Measurements from ENCODE around the gene ANP32B.
"Not testable (repeated sequence)": the region's sequence is repeated elsewhere in the genome, so short reads cannot be mapped to it uniquely, and the experiment has no call there.

The ANP32B gene

DNA sequence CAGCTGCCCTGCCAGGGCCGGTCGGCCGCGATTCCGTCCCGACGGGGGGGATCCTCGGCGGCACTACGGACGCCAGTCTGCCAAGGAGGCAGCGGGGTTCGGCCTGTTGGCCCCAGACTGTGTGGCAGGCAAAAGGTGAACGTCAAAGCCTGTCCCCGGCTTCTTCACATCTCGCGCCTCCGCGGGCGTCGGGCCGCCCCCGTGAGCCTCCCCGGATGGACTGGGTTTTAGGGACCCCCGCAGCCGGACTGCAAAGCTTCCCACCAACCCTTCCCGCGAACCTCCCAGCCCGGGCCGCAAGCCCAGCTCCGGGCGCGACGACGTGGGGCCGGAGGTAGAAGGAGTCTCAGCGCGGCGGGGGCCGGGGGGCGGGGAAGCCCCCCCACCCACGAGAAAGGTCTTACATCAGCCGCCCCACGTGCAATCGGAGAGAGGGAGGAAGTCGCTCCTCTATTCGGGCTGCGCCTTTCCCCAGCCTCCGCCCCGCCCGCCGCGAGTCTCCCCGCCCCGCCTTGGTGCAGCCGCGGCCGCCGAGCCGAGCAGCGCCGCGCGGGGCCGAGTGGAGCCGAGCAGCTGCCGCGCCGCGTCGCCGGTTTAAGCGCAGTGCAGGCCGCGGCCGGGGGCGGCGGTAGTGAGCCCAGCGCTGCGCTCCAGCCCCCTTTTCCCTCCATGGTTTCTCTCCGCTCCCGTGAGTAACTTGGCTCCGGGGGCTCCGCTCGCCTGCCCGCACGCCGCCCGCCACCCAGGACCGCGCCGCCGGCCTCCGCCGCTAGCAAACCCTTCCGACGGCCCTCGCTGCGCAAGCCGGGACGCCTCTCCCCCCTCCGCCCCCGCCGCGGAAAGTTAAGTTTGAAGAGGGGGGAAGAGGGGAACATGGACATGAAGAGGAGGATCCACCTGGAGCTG lies at the start of gene ANP32B:
TSS of gene ANP32B (plus strand) at position 659 of the 906 bp plus-strand sequence. CDS start at position 874, 215 bp downstream.
- DNase-seq = peak; percentile 95

DNA sequence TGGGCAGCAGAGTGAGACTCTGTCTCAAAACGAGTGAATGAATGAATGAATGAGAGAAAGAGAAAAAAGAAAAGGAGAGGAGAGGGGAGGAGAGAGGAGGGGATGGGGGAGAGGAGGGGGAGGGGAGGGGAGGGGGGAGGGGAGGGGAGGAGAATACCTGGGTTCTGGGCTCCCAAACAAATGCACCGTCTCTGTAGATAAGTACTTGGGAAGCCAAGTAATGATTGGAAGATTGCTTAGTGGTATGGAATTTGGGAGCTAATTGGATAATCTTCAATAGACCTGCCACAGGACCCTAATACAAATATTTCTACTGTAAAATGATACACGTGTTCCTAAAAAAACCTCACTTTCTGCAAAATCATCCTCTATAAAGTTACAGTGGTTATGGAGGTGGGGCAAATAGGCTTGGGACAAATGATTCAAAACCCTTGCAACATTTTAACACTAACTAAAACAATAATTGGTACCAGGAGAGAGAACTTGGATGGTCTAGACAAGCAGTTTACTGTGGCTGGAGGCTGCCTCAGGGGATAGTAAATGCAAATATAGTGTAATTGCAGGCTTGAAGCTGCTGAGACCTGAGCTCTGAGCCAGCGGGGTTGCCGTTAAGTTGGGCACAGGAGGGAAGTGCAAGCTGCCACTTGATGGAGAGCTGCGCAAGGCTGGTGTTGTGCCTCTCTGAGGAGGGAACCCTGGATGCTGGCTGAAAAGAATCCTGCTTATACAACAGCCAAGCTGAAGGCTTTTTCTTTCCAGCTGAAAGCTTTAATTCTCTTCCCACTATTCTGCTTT lies 48.6 kb upstream of the ANP32B start:
- DNase-seq = no peak

DNA sequence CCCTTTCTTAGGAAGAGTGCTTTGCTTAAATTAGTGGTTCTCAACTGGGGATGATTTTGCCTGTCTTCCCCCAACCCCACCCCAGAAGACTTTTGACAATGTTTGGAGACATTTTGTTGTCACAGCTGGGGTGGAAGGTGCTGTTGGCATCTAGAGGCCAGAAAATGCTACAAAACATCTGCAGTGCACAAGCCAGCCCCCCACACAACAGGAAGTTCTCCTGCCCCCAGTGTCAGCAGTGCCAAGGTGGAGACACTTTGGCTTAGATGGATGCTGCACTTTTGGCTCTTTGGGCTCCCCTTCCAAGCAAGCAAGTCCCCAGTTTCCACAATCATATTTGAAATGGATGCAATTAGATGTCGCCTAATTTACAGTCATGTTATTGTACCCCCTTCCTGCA lies 47.9 kb upstream of the ANP32B start:
- DNase-seq = no peak

DNA sequence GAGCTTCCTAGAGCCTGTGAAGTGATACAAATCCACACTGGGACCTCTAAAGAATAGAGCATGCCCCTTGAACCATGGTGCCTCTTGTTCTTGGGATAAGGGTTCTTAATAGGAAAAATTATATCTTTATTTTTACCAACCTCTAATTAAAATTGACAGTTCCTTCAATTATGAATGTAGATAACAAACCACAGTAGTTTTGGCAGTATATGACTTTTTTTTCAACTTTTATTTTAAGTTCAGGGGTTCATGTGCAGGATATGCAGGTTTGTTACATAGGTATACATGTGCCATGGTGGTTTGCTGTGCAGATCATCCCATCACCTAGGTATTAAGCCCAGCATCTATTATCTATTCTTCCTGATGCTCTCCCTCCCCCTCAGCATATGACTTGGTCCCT lies 46.1 kb upstream of the ANP32B start:
- no peak for DNase-seq

DNA sequence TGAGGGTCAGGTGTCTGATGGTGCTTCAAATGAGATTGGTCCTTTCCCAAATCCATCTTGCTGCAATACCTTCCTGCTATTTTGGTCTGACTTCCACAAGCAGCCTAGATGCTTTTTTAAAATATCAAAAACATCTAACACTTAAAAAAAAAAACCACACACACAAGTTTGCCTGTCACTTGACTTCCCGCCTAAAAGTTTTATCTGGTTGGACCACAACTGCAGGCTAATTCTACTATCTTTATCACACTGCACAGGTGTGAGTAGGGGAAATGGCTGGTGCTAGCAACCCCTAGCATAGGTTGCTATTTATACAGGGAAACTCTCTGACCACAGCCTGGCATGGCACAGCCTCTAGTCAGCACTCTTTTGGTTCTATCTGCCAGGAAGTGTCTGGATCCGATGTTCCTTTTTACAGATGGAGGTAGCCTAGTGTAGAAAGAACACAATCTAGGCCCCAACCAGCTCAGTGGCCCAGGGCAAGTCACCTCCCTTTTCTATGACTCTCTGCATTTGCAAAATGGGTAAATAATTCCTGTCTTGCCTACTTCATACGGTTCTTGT lies 45.0 kb upstream of the ANP32B start, which contains the start of gene HEMGN:
TSS of gene HEMGN (minus strand) at position 92 of the 564 bp plus-strand sequence. CDS start at position 56, 36 bp downstream.
- DNase-seq = no peak

DNA sequence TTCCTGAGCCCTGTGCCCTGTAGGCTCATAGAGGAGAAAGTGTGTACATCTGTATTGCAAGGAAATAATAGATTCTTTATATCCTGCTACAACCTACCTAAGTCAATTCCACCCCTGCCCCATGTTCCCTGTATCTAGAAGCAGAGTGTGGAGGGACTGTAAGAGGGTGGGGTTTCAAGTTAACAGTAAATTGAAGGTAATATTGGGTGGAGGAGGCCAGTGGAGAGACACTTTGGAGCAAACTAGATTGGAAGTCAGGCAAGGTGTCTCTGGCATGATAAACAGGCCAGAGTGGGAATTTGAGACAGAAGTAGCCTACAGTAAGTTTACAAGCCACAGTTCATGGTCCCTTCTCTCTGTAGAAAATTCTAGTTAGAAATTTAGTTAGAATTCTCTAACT lies 42.9 kb upstream of the ANP32B start:
- DNase-seq = no peak

DNA sequence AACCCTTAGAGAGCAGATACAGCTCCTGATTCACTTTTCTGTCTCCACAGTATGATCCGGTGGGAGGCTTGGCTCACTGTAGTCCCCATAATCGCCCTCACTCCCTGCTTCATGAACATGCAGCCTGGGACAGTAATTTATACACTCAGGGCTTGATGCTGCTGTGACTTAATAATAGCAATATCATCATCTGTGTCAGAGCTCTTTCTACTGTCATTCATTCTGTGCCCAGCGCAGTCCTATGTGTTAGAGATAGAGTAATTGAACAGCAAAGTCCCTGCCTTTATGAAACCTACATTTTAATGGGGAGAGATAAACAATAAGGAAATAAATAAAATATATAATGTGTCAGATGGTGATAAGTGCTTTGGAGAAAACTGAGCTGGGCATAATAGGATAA lies 42.4 kb upstream of the ANP32B start:
- DNase-seq = no peak

DNA sequence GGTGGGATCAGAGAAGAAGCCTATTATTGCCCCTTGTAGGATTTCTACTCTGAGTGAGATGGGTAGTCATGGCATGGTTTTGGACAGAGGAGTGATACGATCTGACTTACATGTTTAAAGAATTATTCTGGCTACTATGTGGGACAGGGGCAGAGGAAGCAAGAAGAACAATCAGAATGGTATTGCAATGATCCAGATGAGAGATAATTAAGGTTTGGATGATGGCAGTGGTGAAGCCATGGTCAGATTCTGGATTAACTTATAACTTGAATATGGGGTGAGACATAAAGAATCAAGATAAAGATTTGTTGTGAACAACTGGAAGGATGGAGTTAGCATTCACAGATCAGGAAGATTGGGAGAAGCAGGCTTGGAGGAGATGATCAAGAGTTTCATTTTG lies 41.8 kb upstream of the ANP32B start:
- DNase-seq = no peak

DNA sequence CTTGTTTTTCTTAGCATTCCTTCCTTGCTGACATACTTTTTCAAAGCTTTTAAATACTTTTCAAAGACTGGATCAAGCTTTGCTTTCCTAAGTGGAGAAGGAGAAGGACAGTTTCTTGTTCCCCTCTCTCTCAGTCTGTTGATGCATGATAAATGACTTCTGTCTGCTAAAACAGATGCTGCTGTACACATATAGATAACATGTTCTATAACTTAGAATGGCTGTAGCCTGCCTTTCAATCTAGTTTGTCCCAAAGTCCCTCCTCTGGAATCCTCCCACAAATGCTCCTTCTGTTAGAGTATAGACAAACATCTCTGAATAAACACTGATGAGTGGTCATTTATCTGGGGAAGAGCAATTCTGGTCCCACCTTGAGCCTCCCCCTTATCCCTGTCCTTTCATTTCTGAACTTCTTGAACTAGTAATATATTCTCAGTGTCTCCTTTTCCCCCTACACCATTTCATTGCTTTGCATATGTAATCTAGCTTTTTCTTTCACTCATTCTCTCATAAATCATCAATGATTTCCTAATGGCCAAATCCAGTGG lies 39.8 kb upstream of the ANP32B start:
- no peak for DNase-seq

DNA sequence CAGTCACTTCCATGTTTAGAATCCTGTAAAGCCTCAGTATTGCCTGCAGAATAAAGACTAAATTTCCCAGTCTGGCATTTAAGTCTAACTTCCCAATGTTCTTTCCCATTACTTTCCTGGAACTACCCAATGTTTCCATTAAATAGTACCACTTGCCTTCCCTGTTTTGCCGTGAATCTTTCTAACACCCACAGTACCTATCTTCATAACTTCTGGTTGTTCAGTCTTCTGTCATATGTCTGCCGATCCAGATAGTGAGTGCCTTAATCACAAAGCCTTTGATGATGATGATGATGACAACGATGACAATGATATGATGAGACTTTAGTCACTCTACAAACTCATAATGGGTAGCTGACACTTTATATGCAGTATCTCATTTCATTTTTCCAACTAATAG lies 38.5 kb upstream of the ANP32B start:
- no peak for DNase-seq

DNA sequence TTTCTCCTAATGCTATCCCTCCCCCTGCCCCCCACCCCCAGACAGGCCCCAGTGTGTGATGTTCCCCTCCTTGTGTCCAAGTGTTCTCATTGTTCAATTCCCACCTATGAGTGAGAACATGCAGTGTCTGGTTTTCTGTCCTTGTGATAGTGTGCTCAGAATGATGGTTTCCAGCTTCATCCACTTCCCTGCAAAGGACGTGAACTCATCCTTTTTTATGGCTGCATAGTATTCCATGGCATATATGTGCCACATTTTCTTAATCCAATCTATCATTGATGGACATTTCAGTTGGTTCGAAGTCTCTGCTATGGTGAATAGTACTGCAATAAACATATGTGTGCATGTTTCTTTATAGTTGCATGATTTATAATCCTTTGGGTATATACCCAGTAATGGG lies 37.7 kb upstream of the ANP32B start:
- not testable (repeated sequence) for DNase-seq

DNA sequence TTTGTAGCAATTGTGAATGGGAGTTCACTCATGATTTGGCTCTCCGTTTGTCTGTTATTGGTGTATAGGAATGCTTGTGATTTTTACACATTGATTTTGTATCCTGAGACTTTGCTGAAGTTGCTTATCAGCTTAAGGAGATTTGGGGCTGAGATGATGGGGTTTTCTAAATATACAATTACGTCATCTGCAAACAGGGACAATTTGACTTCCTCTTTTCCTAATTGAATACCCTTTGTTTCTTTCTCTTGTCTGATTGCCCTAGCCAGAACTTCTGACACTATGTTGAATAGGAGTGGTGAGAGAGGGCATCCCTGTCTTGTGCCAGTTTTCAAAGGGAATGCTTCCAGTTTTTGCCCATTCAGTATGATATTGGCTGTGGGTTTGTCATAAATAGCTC lies 36.0 kb upstream of the ANP32B start:
- not testable (repeated sequence) for DNase-seq

DNA sequence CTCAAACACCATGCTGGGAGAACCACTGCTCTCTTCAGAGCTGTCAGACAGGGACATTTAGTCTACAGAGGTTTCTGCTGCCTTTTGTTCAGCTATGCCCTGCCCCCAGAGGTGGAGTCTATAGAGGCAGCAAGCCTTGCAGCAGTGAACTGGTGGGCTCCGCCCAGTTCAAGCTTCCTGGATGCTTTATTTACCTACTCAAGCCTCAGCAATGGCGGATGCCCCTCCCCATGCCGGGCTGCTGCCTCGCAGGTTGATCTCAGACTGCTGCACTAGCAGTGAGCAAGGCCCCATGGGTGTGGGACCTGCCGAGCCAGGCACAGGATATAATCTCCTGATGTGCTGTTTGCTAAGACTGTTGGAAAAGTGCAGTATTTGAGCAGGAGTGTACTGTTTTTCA lies 32.3 kb upstream of the ANP32B start:
- not testable (repeated sequence) for DNase-seq

DNA sequence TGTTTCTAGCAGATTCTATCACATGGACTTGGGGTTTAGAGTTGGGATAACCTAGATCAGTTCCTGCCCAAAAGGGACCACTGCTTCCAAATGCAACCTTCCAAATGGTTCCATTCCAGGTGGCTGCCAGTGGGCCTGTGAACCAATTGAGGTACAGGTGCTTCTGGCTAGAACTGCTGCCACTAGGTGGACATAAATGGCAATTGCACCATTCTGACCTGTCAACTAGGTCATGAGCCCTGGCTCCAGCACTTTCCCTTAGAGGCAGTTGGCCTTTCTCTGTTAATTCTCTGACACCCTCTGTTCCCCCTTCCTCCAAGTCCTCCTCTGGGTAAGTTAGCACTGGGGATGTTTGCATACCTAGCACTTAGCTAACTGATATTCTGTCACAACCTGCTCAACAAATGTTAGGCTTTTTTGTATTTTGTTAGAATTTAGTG lies 28.6 kb upstream of the ANP32B start:
- DNase-seq = peak; percentile 58

DNA sequence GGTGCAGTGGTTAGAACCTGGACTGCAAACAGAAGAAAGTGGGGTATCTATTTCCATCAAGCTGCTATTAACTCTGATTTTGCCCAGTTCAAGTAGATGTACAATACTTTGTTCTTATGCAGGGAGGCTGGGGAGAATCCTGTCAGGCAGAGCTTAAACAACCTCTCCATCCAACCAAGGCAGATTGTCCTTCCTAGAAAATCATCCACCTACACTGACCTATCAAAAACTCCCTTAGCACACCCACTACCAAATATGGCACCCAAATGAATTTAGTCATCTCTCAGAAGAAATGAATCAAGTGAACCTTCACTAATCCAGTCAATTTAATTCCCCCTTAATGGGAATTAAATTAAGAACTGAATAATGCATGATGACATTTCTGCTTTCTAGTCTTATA lies 26.8 kb upstream of the ANP32B start:
- no peak for DNase-seq

DNA sequence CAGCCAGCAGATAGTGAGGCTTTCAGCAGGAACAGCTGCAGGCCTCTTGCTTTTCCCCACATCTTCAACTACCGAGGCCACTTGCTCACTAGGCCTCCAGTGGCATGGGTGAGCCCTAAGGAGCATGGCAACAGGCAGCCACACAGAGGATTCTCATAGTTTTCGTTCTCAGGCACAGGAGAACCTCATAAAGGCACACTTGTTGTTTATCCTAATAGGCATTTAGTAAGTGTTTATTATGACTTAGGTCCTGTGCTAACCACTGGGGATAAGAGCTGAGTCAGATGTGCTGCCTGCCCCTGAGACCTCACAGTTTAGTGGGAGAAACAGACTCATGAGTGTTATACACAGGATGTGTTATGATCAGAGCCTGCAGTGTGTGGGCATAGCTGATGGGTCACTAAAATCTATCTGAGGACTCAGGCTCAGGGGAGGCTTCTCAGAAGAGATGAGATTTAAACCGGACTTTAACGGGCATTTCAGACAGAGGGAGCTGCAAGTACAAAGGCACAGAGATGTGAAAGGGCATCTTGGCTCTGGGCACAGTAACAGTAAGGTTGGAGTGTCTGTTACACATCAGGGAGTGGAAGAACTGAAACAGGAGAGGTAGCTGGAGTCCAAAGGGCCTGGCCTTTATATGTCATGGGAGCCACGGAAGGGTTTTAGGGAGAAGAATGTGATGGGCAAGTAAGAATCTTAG lies 24.2 kb upstream of the ANP32B start:
- DNase-seq = no peak

DNA sequence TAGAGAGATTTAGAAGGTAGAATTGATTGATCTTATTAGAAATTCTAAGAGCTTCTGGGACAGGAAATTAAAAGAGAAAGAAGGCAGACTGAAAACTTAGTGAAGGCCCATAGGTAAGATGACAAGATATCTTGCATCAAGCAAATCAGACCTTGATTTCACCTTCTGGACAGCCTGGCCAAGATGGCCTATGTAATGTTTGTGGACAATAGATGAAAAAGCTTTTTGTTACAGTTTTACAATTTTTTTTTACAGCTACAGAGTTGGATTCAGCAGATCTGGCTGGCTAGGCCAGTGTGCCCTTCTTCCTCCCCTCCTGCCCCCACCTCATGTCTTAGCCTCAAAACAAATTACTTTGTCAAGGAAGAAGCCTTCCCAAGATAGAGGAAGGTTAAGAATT lies 23.6 kb upstream of the ANP32B start:
- DNase-seq = no peak

DNA sequence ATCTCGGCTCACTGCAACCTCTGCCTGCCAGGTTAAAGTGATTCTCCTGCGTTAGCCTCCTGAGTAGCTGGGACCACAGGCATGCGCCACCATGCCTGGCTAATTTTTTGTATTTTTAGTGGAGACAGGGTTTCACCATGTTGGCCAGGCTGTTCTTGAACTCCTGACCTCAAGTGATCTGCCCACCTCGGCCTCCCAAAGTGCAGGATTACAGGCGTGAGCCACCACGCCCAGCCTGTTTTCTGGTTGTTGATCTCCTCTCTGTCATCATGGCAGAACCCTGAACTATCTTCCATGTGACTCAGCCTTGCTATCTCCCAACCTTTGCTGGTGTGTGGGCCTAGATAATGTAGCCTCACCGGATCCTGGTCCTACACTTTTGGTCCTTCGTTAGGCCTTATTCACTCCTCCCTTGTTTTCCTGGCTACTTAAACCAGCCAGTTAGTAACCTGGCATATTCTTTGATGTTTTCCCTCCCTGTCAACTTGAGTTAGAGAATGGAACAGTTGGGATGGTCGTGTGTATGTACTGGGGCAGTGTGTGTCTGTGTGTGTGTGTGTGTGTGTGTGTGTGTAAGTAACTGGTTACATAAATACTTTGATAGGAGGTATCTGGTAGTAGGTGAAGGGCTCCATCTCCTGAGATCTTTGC lies 22.3 kb upstream of the ANP32B start:
- not testable (repeated sequence) for DNase-seq

DNA sequence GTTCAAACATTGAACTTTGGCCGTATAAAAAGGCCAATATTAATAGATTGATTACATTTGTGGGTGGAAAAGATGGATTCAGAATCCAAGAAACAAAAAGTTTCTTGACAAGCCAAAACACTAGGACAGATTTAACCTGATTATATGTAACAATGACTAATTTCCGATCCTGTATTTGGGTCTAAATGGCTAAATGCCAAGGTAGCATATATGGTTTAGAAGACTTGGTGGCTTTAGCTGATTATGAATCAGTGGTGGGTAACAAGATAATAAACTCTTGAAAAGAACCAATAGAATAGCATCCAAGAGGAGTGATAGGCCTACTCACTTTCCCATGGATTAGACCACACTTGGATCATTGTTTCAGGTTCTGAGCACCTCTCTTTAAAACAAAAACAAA lies 21.8 kb upstream of the ANP32B start:
- DNase-seq = no peak

DNA sequence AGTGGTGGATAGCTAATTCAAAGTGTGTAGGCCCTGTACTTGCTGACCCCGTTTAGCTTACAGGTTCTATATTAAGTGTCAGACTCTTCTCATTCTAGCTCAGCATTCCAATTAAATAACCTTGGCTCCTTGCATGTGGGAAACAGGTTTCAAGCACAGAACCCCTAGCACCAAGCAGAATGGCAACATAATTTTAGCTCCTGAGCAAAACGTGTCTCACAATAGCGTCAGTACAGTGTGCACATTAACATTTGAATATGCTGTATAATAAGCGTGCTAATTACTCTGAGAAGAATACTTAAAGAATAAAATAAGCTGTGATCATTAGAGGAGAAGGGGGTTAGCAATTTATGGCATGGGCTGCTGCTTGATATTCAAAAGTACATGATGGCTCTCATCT lies 21.0 kb upstream of the ANP32B start:
- no peak for DNase-seq

DNA sequence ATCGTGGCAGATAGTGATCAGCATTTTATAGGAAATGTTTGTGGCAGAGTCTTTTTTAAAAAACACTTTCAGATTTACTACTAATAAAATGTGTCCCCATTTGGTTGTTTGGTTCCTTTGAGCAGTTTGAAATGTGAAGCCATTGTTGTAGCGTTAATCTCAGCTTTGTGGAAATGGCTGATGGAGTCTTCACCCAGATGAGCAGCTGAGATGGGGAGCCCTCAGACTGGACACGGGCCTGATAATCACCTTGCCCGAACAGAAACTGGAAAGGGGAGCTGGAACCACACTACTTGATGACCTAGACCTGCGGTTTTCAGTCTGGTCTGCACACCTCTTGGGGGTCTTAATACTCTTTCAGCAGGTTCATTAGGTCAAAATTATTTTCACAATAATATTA lies 20.6 kb upstream of the ANP32B start:
- no peak for DNase-seq

DNA sequence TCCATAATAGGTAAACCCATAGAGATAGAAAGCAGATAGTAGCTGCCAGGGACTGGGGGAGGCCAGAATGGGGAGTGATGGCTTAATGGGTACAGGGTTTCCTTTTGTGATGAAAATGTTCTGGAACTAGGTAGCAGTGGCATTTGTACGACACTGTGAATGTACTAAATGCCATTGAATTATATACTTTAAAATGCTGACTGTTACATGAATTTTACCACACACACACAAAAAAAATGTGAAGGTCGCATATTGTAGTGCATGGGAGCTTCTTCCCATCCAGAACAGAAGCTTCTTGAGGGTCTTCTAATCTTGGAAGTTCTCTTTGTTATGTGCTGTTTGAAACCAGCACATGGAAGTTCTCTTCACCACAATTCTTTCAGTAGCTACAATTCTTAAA lies 19.9 kb upstream of the ANP32B start:
- no peak for DNase-seq
